Smooth muscle cell (in vitro differentiated cells): ENCODE measurements around the gene TGFBR3. TPM values are rescaled to one million over a fixed set of nuclear protein-coding genes. Genes with fewer than 3 reads are reported as not detected.

Experiments
- DNase-seq: peaks from one replicate; lab custom pipeline; 2025; ENCODE audit not compliant: unreplicated experiment; lab: John Stamatoyannopoulos, UW
- H2AFZ ChIP-seq: fragments of 200-600 bp; sonication (generic); 2 replicates; pipeline ENCODE4 v1.6.0; 2016; ENCODE audit warnings: antibody characterized with exemption, low read depth, mild to moderate bottlenecking
- H3F3A ChIP-seq: fragments of 200-600 bp; sonication (generic); 2 replicates; pipeline ENCODE4 v1.6.0; 2017; ENCODE audit warnings: antibody characterized with exemption, low read depth
- H3K27ac ChIP-seq: fragments of 200-600 bp; sonication (generic); 2 replicates; pipeline ENCODE4 v1.5.1; 2016; ENCODE audit warnings: low read depth, mild to moderate bottlenecking
- H3K27me3 ChIP-seq: fragments of 200-600 bp; sonication (generic); 2 replicates; pipeline ENCODE4 v1.6.1; 2016; ENCODE audit warnings: low read depth, mild to moderate bottlenecking
- H3K36me3 ChIP-seq: fragments of 200-600 bp; sonication (generic); 2 replicates; pipeline ENCODE4 v1.5.1; 2016; ENCODE audit warnings: low read depth
- H3K4me1 ChIP-seq: fragments of 200-600 bp; sonication (generic); 2 replicates; pipeline ENCODE4 v1.5.1; 2016; ENCODE audit warnings: low read depth
- H3K4me2 ChIP-seq: fragments of 200-600 bp; sonication (generic); 2 replicates; pipeline ENCODE4 v1.6.0; 2016; ENCODE audit warnings: mild to moderate bottlenecking
- H3K4me3 ChIP-seq: fragments of 200-600 bp; sonication (generic); 2 replicates; pipeline ENCODE4 v1.5.1; 2016; ENCODE audit warnings: mild to moderate bottlenecking
- H3K79me2 ChIP-seq: fragments of 200-600 bp; sonication (generic); 2 replicates; pipeline ENCODE4 v1.6.0; 2016; ENCODE audit warnings: low read depth, mild to moderate bottlenecking
- H3K9ac ChIP-seq: fragments of 200-600 bp; sonication (generic); 2 replicates; pipeline ENCODE4 v1.6.0; 2016; ENCODE audit warnings: low read depth
- H3K9me3 ChIP-seq: fragments of 200-600 bp; sonication (generic); replicated peaks from 2 replicates; pipeline ENCODE4 v1.5.1; 2016; ENCODE audit warnings: low read depth
- H4K20me1 ChIP-seq: fragments of 200-600 bp; sonication (generic); 2 replicates; pipeline ENCODE4 v1.6.0; 2016; ENCODE audit warnings: low read depth
- WGBS: methylation state at CpG from one replicate; pipeline ENCODE4 v1.1.7; 2016; ENCODE audit warnings: low lambda C conversion rate; 5-methylcytosine and 5-hydroxymethylcytosine counted together
- polyA plus RNA-seq: library from polyadenylated mRNA; unstranded; fragments of >200 nt; fragmentation: Nextera tagmentation; extraction: Ambion mirVana; gene quantifications from 2 replicates; pipeline ENCODE4 v1.2.1, GENCODE V29; 2016
- total RNA-seq: library from RNA; depleted of rRNA; stranded (reverse); fragments of >200 nt; gene quantifications from 2 replicates; pipeline ENCODE4 v1.2.3, GENCODE V29; 2014
- TF ChIP-seq, protein P1 (sequence below): fragments of 200-600 bp; sonication (generic); IDR thresholded peaks from 2 replicates; pipeline ENCODE4 v1.5.1; 2017; ENCODE audit warnings: borderline replicate concordance, mild to moderate bottlenecking, antibody characterized with exemption; ENCODE audit not compliant: insufficient read depth, poor library complexity, severe bottlenecking

Gene TGFBR3
- total and polyA plus RNA-seq, 2 experiments from 2014 or later = 68.3 to 112 TPM

DNA sequence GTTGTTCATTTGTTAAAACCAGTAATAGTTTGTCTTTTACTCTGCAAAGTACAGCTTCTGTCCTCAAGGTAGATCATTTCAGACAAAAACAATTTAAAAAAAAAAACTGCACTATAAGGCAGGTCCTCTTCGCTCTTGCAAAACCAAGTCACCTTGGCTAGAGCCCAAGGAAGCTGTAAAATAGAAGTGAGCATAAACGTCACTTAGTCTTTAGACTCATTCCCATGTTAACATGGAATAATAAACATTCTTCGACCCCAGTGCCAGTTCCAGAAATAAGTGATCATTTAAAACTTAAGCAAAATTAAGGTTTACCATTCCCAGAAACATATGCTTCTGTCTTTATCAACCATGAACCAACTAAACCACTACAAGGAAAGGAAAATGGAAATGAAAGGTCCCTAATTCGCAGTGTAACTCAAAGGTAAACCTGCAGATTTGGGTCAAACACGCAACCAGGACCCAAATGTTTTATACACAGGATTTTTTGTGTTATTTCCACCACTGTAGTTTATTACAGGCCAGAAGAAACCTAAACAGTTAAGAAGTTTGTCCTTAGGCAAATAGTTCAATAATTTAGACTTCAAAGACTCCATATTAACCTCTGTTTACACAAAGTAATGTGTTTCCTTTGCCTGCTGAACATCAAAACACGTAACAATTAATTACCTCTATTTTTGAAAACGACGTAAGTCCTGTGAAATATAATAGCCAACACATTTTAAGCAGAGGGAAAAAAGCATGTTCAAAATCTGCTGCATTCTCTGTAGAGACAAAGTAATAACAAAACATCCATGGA, 54.6 kb downstream of the TGFBR3 start:
- H3K36me3 ChIP-seq = no peaks in the 10 kb centered on the region
- no peak overlapping the region for H2AFZ ChIP-seq
- WGBS = 70% methylated on average over 8 of the region's 8 CpGs
- no peak for DNase-seq
- H3K27ac ChIP-seq = peak overlapping the region; percentile 10
- H3F3A ChIP-seq = no peaks in the 10 kb centered on the region
- H4K20me1 ChIP-seq = peaks cover 51% of the 10 kb centered on the region
- H3K4me2 ChIP-seq = peak overlapping the region; percentile 21
- H3K4me3 ChIP-seq = no peak overlapping the region
- no peaks in the 10 kb centered on the region for H3K27me3 ChIP-seq
- peaks cover 14% of the 10 kb centered on the region for H3K4me1 ChIP-seq
- H3K9ac ChIP-seq = no peak overlapping the region
- H3K79me2 ChIP-seq = peaks cover 64% of the 10 kb centered on the region
- TF ChIP-seq, protein P1, sequence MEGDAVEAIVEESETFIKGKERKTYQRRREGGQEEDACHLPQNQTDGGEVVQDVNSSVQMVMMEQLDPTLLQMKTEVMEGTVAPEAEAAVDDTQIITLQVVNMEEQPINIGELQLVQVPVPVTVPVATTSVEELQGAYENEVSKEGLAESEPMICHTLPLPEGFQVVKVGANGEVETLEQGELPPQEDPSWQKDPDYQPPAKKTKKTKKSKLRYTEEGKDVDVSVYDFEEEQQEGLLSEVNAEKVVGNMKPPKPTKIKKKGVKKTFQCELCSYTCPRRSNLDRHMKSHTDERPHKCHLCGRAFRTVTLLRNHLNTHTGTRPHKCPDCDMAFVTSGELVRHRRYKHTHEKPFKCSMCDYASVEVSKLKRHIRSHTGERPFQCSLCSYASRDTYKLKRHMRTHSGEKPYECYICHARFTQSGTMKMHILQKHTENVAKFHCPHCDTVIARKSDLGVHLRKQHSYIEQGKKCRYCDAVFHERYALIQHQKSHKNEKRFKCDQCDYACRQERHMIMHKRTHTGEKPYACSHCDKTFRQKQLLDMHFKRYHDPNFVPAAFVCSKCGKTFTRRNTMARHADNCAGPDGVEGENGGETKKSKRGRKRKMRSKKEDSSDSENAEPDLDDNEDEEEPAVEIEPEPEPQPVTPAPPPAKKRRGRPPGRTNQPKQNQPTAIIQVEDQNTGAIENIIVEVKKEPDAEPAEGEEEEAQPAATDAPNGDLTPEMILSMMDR = no peak
- H3K9me3 ChIP-seq = no peaks in the 10 kb centered on the region

DNA sequence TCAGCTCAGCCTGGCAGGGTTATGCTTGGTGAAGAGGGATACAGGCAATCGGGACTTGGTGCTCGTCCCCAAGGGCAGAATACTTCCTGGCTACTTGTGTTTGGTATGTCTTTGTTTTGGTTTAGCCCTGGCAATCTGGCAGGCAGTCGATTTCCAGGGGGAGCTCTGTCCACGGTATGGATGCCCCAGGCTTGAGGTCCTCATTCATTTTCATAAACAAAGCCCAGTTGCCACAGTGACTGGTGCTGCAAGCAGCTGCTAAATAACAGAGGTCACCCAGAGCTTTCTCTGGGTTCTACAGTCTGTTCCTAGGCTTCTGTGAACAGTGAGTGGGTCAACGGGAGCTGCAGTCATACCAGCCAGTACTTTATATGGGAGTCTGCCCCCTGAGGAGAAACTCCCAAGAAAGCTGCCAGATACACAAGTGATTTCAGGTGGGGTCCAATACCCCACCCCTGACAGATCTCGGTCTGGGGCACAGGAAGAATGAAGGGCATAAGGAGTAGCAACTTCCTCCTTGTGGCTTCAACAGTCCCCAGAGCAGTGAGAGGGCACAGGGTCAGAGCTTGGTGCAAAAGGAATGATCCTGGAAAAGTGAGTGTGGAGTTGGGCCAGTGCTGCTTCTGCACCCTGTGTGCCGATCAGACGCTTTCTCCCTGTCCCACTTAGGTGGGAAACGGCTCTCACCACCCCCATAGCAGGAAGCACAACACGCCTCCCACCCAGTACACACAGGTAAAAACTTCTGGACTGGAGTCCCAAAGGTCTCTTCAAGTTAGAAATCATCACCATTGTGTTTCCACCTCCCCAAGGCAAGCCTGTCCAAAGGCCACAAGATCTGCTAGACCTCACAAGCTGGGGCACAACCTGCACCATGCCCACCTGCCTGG, 55.5 kb downstream of the TGFBR3 start:
- DNase-seq = no peak
- peaks cover 66% of the 10 kb centered on the region for H3K79me2 ChIP-seq
- H4K20me1 ChIP-seq = peaks cover 51% of the 10 kb centered on the region
- TF ChIP-seq, protein P1 = peak; percentile 9
- H3K4me3 ChIP-seq = no peak overlapping the region
- H3K4me2 ChIP-seq = no peak overlapping the region
- no peaks in the 10 kb centered on the region for H3F3A ChIP-seq
- H3K36me3 ChIP-seq = no peaks in the 10 kb centered on the region
- H3K4me1 ChIP-seq = peaks cover 14% of the 10 kb centered on the region
- H3K9me3 ChIP-seq = no peaks in the 10 kb centered on the region
- H3K9ac ChIP-seq = no peak overlapping the region
- H3K27me3 ChIP-seq = no peaks in the 10 kb centered on the region
- WGBS = 73% methylated on average over 10 of the region's 10 CpGs
- no peak overlapping the region for H3K27ac ChIP-seq
- no peak overlapping the region for H2AFZ ChIP-seq

- Histone ChIP-seq H3F3A (no peaks in the 10 kb centered on the region), H3K27ac (no peak overlapping the region), H3K4me1 (peaks cover 14% of the 10 kb centered on the region), H3K4me2 (no peak overlapping the region), H4K20me1 (peaks cover 51% of the 10 kb centered on the region), H3K9me3 (no peaks in the 10 kb centered on the region), H3K79me2 (peaks cover 66% of the 10 kb centered on the region), H3K36me3 (no peaks in the 10 kb centered on the region), H2AFZ (no peak overlapping the region), H3K27me3 (no peaks in the 10 kb centered on the region), H3K9ac (no peak overlapping the region), H3K4me3 (no peak overlapping the region)
- 87% methylated on average over 6 of the region's 6 CpGs for WGBS
- TF ChIP-seq, protein P1 = no peak
- no peak for DNase-seq
Observed at GRCh38 chr1:91829293-91830153, 56.4 kb downstream of the TGFBR3 start.
